Measurements from ENCODE around the gene IER5L. TPM values are rescaled to one million over a fixed set of nuclear protein-coding genes. Genes with fewer than 3 reads are reported as not detected.

Gene IER5L
- polyA plus RNA-seq, 1 of the 3 experiments (the other 2 are of a cell fraction), result 16.2 TPM

DNA sequence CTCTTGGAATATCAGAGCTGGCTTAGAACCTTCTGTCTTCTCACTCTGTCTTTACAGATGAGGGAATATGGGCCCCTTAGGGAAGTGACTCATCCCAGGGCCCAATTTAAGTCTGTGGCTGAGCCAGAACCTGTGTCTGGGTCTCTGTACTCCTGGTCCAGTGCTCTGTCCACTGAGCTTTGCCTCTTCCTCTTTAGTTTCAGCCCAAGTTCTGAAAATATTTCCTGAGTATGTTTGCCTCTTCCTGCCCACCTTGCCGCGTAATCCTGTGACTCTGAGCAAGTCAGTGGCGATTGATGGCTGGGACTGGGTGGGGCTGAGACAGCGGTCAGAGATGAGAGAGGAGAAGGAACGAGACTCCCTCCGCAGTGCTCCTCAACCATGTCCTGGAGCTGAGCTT is 7.8 kb downstream of the IER5L start:
- Histone ChIP-seq H3K4me1 (ENCODE audit: control insufficient read depth in 1 of 2, insufficient read depth in 2 of 2, low read depth in 1 of 2, low read length in 1 of 2) (peaks cover 8 to 24% of the 10 kb centered on the region in 2 experiments; a peak in 3 of 4 replicates), H3K27ac (ENCODE audit: low read depth in 2 of 2, low read length in 1 of 2) (peak overlapping the region in 1 of 2 experiments; percentile 10; a peak in 1 of 4 replicates), H3K27me3 (ENCODE audit: insufficient read depth) (no peaks in the 10 kb centered on the region), H3K79me2 (ENCODE audit: insufficient read depth) (peaks cover 11% of the 10 kb centered on the region), H3K4me2 (0 out of 2 replicates have a peak overlapping the region, but pooled peaks have one; percentile 3), H4K20me1 (ENCODE audit: insufficient read depth) (no peaks in the 10 kb centered on the region), H3F3A (replicated peaks; ENCODE audit: insufficient read depth) (peaks cover 35% of the 10 kb centered on the region), H3K9me3 (no peaks in the 10 kb centered on the region), H3K36me3 (replicated peaks in 1 of 2; ENCODE audit: control insufficient read depth in 1 of 2, insufficient read depth in 2 of 2, low read length in 1 of 2) (no peaks in the 10 kb centered on the region), H2AFZ (ENCODE audit: low read depth) (no peak overlapping the region), H3K9ac (no peak overlapping the region), H3K9me2 (no peaks in the 10 kb centered on the region), H3K4me3 (ENCODE audit: low read depth in 2 of 2, low read length in 1 of 2) (no peak overlapping the region)
- WGBS (ENCODE audit: low lambda C conversion rate), result 67% methylated on average over 6 of the region's 6 CpGs
- ChIA-PET POLR2A (no interaction called here), CTCF (interaction anchor here (0.9 to 9.3 kb wide), 6 partner anchors 9 to 454 kb away, joined by 3 to 193 read pairs (median 5); no protein-coding TSS in a partner anchor)
- TF ChIP-seq, protein P1, sequence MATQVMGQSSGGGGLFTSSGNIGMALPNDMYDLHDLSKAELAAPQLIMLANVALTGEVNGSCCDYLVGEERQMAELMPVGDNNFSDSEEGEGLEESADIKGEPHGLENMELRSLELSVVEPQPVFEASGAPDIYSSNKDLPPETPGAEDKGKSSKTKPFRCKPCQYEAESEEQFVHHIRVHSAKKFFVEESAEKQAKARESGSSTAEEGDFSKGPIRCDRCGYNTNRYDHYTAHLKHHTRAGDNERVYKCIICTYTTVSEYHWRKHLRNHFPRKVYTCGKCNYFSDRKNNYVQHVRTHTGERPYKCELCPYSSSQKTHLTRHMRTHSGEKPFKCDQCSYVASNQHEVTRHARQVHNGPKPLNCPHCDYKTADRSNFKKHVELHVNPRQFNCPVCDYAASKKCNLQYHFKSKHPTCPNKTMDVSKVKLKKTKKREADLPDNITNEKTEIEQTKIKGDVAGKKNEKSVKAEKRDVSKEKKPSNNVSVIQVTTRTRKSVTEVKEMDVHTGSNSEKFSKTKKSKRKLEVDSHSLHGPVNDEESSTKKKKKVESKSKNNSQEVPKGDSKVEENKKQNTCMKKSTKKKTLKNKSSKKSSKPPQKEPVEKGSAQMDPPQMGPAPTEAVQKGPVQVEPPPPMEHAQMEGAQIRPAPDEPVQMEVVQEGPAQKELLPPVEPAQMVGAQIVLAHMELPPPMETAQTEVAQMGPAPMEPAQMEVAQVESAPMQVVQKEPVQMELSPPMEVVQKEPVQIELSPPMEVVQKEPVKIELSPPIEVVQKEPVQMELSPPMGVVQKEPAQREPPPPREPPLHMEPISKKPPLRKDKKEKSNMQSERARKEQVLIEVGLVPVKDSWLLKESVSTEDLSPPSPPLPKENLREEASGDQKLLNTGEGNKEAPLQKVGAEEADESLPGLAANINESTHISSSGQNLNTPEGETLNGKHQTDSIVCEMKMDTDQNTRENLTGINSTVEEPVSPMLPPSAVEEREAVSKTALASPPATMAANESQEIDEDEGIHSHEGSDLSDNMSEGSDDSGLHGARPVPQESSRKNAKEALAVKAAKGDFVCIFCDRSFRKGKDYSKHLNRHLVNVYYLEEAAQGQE (IDR thresholded peaks at IDR 0.05; ENCODE audit: low read depth, low read length), result no peak
- no peak for TF ChIP-seq GATA2 (CRISPR knock-in tag; IDR thresholded peaks at IDR 0.05)
- no peak for DNase-seq

DNA sequence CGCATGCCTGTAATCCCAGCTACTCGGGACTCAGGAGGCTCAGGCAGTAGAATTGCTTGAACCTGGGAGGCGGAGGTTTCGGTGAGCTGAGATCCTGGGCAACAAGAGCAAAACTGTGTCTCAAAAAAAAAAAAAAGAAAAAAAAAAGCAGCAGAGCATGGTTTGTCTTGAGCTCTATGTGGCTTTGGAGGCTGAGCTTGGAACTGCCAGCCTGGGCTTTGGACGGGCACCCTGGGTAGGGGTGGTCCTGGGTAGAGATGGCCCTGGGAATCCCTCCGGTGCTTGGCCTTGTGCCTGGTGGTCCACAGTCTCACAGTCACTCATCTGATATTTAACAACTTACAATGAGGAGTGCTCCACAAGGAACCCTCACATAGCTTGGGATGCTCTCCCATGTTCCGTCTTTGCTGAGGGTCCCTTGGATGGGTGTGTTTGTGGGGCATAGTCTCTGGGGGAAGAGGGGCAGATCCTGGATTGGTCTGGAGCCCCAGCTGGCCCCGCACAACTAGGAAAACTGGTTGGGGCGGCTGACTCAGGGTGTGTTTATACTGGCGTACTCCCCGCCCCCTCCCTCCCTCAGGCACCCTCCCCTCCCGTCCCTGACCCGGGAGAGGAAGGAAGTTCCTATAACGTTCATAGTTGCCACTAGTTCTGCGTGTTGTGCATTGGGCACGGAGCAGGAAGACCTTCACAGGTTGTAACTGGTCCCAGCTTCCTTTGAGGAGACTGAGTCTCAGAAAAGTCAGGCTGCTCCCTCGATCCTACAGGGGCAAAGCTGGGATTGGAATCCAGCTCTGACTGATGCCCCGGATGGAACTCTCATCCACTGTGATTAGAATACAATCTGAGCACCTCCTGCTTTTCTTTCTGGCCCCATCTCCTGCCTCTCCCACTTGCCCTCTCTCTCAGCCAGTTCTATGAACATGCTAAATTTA is 11.2 kb downstream of the IER5L start:
- peaks cover 25% of the 10 kb centered on the region for H3F3A ChIP-seq (replicated peaks; ENCODE audit: insufficient read depth)
- TF ChIP-seq GATA2 (CRISPR knock-in tag; IDR thresholded peaks at IDR 0.05) (no peak), GABPA (IDR thresholded peaks at IDR 0.05; ENCODE audit: low read depth) (peak; percentile 49), POLR2AphosphoS5 (IDR thresholded peaks at IDR 0.05; ENCODE audit: low read depth, low read length) (peak; percentile 36; the same call in 1 of the 2 replicates)
- no peaks in the 10 kb centered on the region for H3K36me3 ChIP-seq (replicated peaks in 1 of 2; ENCODE audit: control insufficient read depth in 1 of 2, insufficient read depth in 2 of 2, low read length in 1 of 2)
- ChIA-PET CTCF (interaction anchor here (0.5 to 3.6 kb wide), 6 partner anchors 20 to 457 kb away, joined by 3 to 29 read pairs (median 4); no protein-coding TSS in a partner anchor), POLR2A (no interaction called here)
- no peaks in the 10 kb centered on the region for H3K9me3 ChIP-seq
- H3K4me1 ChIP-seq (ENCODE audit: control insufficient read depth in 1 of 2, insufficient read depth in 2 of 2, low read depth in 1 of 2, low read length in 1 of 2), result peaks cover 0 to 15% of the 10 kb centered on the region in 2 experiments; a peak in 3 of 4 replicates
- no peak overlapping the region for H3K4me3 ChIP-seq (ENCODE audit: low read depth in 2 of 2, low read length in 1 of 2)
- no peaks in the 10 kb centered on the region for H4K20me1 ChIP-seq (ENCODE audit: insufficient read depth)
- WGBS (ENCODE audit: low lambda C conversion rate), result 50% methylated on average over 15 of the region's 18 CpGs
- H3K4me2 ChIP-seq, result peak overlapping the region; percentile 35
- peak overlapping the region; percentile 6 to 80; a peak in 2 of 4 replicates for H3K27ac ChIP-seq (ENCODE audit: low read depth in 2 of 2, low read length in 1 of 2)
- no peak overlapping the region for H2AFZ ChIP-seq (ENCODE audit: low read depth)
- no peaks in the 10 kb centered on the region for H3K79me2 ChIP-seq (ENCODE audit: insufficient read depth)
- no peaks in the 10 kb centered on the region for H3K9me2 ChIP-seq
- no peak for DNase-seq
- no peak overlapping the region; the same call in 1 of the 2 replicates for H3K9ac ChIP-seq
- no peaks in the 10 kb centered on the region for H3K27me3 ChIP-seq (ENCODE audit: insufficient read depth)

Data from SK-N-SH (cell line).